ENCODE results near the gene ACSM4. TPM values are rescaled to one million over a fixed set of nuclear protein-coding genes. Genes with fewer than 3 reads are reported as not detected.
"Not testable (repeated sequence)": the region's sequence is repeated elsewhere in the genome, so short reads cannot be mapped to it uniquely, and the experiment has no call there.

Gene ACSM4
- total RNA-seq = not detected in 3 replicates

DNA sequence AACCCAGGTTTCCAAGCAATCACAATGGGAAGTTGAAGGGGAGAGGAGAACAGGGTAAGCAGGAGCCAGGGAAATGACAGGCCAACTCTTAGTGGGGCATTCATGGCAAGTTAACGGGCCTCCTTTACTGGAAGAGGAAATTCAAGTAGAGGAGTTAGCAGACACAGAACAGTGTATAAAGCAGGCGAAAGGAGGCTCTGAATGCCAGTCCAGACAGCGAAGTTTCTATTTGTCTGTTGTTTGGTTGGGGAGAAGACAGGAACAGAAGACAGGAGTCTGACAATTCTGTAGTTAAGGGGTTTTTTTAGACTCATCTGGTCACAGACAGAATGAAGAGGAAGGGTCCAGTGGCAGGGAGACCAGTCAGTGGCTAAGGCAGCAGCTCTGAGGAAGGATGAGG lies at the start of gene ACSM4:
TSS of gene ACSM4 (plus strand) at position 301 of the 400 bp plus-strand sequence. CDS start 260 bp downstream, outside the sequence.
- no peaks in the 10 kb centered on the region for H3K36me3 Mint-ChIP-seq
- H3K27me3 Mint-ChIP-seq (ENCODE audit: low read depth) = peaks cover 32% of the 10 kb centered on the region
- no peaks in the 10 kb centered on the region for H3K4me1 Mint-ChIP-seq
- H3K27ac Mint-ChIP-seq = no peak within 1 kb of the TSS
- DNase-seq (ENCODE audit: low spot score in 2 of 2, unreplicated experiment in 2 of 2) = no peak
- no peaks in the 10 kb centered on the region for H3K9me3 Mint-ChIP-seq
- TF ChIP-seq CTCF (IDR thresholded peaks at IDR 0.05; ENCODE audit: unreplicated experiment) = no peak
- H3K4me3 Mint-ChIP-seq = no peak within 1 kb of the TSS

DNA sequence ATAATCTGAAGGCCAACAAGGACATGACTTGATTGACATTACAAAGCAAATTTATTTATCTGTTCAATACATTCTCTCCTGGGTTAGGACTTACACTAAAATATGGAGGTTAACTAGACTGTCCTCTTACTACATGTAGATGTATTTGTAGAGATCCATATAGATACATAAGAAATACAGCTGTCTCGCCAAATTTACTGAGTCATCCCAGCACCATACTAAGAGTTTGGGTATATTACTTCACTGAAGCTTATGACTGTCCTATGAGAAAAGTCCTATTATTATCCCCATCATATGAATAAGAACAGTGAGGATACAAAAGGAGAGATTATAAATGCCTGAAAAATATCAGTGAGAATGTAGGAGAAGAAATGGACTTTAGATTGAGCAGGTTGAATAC lies 44.8 kb upstream of the ACSM4 start:
- Mint-ChIP-seq H3K4me1 (no peaks in the 10 kb centered on the region), H3K27me3 (ENCODE audit: low read depth) (peaks cover 19% of the 10 kb centered on the region), H3K27ac (no peak overlapping the region), H3K4me3 (no peak overlapping the region), H3K36me3 (no peaks in the 10 kb centered on the region), H3K9me3 (peaks cover 3% of the 10 kb centered on the region)
- no peak for TF ChIP-seq CTCF (IDR thresholded peaks at IDR 0.05; ENCODE audit: unreplicated experiment)
- no peak for DNase-seq (ENCODE audit: low spot score in 2 of 2, unreplicated experiment in 2 of 2)

DNA sequence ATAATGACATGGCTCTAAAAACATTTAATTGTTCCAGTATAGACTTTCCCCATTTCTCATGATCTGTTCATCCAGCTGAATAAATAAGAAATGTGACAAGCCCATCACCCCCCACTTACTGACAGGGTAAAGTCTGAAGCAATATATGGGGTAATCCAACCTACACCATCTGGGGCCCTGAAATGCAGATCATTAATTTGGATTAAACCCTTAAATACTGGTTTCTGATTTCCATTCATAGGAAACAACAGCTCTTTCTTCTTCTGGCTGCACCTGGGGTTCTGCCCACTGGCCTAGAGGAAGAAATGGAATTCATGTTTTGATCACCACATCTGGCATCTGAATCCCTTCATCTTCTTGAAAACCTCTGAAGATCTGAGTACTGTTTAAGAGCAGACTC lies 39.3 kb upstream of the ACSM4 start:
- Mint-ChIP-seq H3K4me1 (no peaks in the 10 kb centered on the region), H3K27me3 (ENCODE audit: low read depth) (peaks cover 17% of the 10 kb centered on the region), H3K4me3 (no peak overlapping the region), H3K36me3 (no peaks in the 10 kb centered on the region), H3K27ac (no peak overlapping the region), H3K9me3 (peaks cover 3% of the 10 kb centered on the region)
- no peak for TF ChIP-seq CTCF (IDR thresholded peaks at IDR 0.05; ENCODE audit: unreplicated experiment)
- DNase-seq (ENCODE audit: low spot score in 2 of 2, unreplicated experiment in 2 of 2) = no peak

DNA sequence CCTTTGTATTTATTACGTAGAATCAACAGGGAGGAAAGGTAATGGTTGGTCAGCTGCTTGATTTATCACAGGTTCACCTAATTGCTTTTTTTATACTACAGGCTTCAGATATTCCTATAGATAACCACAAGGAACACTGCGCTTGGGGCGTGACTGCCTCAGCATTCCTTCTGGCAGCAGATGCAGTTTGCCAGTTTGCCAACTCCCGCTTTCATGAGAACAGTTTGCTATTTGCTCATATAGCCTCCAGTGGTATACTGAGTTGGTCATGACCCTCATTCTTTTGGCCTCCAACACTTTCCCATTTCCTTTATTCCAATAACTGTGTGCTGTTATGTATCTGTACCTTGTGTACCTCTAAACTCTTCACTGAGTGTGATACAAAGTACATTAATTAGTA lies 38.6 kb upstream of the ACSM4 start:
- H3K9me3 Mint-ChIP-seq = peaks cover 3% of the 10 kb centered on the region
- no peak overlapping the region for H3K27ac Mint-ChIP-seq
- DNase-seq (ENCODE audit: low spot score in 2 of 2, unreplicated experiment in 2 of 2) = no peak
- peaks cover 13% of the 10 kb centered on the region for H3K27me3 Mint-ChIP-seq (ENCODE audit: low read depth)
- no peak for TF ChIP-seq CTCF (IDR thresholded peaks at IDR 0.05; ENCODE audit: unreplicated experiment)
- H3K36me3 Mint-ChIP-seq = no peaks in the 10 kb centered on the region
- no peaks in the 10 kb centered on the region for H3K4me1 Mint-ChIP-seq
- H3K4me3 Mint-ChIP-seq = no peak overlapping the region

DNA sequence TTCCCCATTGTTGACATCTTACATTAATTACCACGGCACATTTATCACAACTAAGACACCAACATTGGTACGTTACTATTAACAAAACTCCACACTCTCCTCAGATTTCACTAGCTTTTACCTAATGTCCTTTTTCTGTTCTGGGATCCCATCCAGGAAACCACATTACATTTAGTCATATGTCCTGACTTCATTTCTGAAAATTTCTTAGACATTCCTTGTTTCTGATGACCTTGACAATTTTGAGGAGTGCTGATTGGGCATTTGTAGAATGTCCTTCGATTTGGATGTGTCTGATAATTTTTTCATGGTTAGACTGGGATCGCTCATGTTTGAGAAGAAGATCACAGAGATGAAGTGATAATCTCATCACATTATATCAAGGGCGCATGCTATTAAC lies 34.6 kb upstream of the ACSM4 start:
- Mint-ChIP-seq H3K4me1 (no peaks in the 10 kb centered on the region), H3K4me3 (no peak overlapping the region), H3K36me3 (no peaks in the 10 kb centered on the region), H3K9me3 (no peaks in the 10 kb centered on the region), H3K27ac (no peak overlapping the region), H3K27me3 (ENCODE audit: low read depth) (peaks cover 10% of the 10 kb centered on the region)
- no peak for TF ChIP-seq CTCF (IDR thresholded peaks at IDR 0.05; ENCODE audit: unreplicated experiment)
- DNase-seq (ENCODE audit: low spot score in 2 of 2, unreplicated experiment in 2 of 2) = no peak

DNA sequence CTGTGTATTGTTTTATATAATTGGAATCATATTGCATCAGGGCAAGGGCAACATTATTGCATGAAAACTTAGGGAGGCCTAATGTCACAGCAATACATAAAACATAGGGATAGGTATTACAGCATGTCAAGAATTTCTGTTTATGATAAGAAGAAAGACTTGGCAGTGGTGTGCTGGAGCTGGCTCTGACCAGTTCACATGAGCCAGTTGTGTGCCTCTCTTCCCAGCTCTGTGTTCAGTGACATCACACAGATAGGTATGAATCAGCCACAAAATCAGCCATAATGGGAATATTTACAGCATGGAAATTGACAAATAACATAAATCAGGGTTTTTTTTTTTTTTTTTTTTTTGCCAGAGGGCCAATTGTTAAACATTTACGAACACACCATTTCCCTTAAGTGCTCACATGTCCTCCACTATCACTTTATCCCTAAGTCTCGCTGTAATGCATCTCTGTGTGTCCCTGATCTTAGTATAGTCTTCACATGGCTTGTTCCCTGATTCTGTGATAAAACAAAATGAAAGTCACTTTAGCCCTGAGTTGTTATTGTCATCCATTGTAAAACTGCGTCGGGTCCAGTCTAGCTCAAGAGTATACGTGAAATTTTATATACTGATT lies 31.9 kb upstream of the ACSM4 start:
- DNase-seq (ENCODE audit: low spot score in 2 of 2, unreplicated experiment in 2 of 2) = no peak
- H3K27ac Mint-ChIP-seq = no peak overlapping the region
- no peaks in the 10 kb centered on the region for H3K4me1 Mint-ChIP-seq
- H3K36me3 Mint-ChIP-seq = no peaks in the 10 kb centered on the region
- peaks cover 14% of the 10 kb centered on the region for H3K9me3 Mint-ChIP-seq
- peaks cover 21% of the 10 kb centered on the region for H3K27me3 Mint-ChIP-seq (ENCODE audit: low read depth)
- H3K4me3 Mint-ChIP-seq = no peak overlapping the region
- TF ChIP-seq CTCF (IDR thresholded peaks at IDR 0.05; ENCODE audit: unreplicated experiment) = no peak

DNA sequence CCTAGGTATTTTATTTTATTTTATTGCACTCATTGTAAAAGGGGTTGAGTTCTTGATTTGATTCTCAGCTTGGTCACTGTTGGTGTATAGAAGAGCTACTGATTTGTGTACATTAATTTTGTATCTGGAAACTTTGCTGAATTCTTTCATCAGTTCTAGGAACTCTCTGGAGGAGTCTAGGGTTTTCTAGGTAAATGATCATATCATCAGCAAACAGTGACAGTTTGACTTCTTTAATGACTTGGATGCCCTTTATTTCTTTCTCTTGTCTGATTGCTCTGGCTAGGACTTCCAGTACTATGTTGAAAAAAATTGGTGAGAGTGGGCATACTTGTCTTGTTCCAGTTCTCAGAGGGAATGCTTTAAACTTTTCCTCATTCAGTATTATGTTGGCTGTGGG lies 28.4 kb upstream of the ACSM4 start:
- H3K36me3 Mint-ChIP-seq; H3K4me3 Mint-ChIP-seq; H3K4me1 Mint-ChIP-seq; H3K27ac Mint-ChIP-seq; DNase-seq (ENCODE audit: low spot score in 2 of 2, unreplicated experiment in 2 of 2): not testable (repeated sequence)
- Mint-ChIP-seq H3K9me3 (peaks cover 21% of the 10 kb centered on the region), H3K27me3 (ENCODE audit: low read depth) (peaks cover 23% of the 10 kb centered on the region)
